ENCODE data around the gene EIF2B1. TPM values are rescaled to one million over a fixed set of nuclear protein-coding genes. Genes with fewer than 3 reads are reported as not detected.

The EIF2B1 gene
- total RNA-seq, 2 donors from 2014 or later, result 42.0 to 45.8 TPM

DNA sequence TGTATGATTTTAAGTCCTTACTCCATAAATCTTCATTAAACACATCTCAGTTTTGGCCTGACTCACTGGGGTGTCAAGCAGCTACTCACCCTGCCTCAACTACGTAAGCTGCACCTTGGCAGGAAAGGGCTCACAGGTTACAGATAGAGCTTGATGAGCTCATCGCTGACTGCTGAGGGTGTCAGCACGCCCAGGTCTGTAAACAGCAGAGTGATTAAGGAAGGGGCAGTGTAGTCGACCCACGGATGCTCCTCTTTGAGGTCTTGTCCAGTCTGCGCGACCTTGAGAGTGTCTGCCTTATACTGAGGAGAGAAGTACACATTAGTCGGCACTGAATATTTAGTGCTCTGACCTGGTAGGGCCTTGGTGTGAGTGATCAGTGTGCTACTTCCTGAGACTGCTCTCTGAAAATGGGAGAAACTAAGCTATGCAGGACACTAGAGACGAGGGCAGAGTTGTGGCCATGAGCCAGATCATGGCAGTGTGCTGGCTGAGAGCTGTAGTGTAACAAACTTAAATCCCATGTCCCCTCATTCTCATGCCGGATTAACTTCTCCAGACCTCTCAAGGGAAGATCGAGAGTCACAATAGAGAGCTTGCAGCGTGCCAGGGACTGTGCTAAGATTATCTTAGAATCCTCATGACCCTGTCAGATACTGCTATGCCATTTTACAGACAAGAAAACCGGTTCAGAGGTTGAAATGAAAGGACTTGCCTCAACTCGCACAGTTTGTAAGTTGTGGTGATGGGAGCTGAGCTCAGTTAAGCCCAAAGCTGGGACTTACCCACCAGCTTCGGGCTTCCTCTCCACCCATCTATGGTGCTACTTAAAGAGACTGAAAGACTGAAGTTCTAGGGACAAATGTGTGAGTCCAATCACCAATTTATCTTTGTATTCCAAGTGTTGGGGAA lies 11.6 kb downstream of the EIF2B1 start:
- H3K4me1 ChIP-seq (ENCODE audit: control insufficient read depth, insufficient read depth, low read length), result no peaks in the 10 kb centered on the region
- no peaks in the 10 kb centered on the region for H3K27me3 Mint-ChIP-seq (ENCODE audit: insufficient read depth)
- H3K9me3 ChIP-seq (ENCODE audit: control insufficient read depth, low read length), result no peaks in the 10 kb centered on the region
- H3K27ac Mint-ChIP-seq, result peak overlapping the region; percentile 81
- no peaks in the 10 kb centered on the region for H3K4me1 Mint-ChIP-seq
- no peaks in the 10 kb centered on the region for H3K9me3 Mint-ChIP-seq
- no peak overlapping the region for H3K4me3 Mint-ChIP-seq
- H3K36me3 Mint-ChIP-seq (ENCODE audit: low read depth), result peaks cover 75% of the 10 kb centered on the region
- no peak overlapping the region for H3K4me3 ChIP-seq (ENCODE audit: low read length)
- no peak overlapping the region for H3K27ac ChIP-seq (ENCODE audit: low read depth, low read length)
- H3K36me3 ChIP-seq (ENCODE audit: control insufficient read depth, insufficient read depth, low read length), result peaks cover 89% of the 10 kb centered on the region
- no peaks in the 10 kb centered on the region for H3K27me3 ChIP-seq (ENCODE audit: control insufficient read depth, insufficient read depth, low read length, poor library complexity, severe bottlenecking)
- TF ChIP-seq, protein P1, sequence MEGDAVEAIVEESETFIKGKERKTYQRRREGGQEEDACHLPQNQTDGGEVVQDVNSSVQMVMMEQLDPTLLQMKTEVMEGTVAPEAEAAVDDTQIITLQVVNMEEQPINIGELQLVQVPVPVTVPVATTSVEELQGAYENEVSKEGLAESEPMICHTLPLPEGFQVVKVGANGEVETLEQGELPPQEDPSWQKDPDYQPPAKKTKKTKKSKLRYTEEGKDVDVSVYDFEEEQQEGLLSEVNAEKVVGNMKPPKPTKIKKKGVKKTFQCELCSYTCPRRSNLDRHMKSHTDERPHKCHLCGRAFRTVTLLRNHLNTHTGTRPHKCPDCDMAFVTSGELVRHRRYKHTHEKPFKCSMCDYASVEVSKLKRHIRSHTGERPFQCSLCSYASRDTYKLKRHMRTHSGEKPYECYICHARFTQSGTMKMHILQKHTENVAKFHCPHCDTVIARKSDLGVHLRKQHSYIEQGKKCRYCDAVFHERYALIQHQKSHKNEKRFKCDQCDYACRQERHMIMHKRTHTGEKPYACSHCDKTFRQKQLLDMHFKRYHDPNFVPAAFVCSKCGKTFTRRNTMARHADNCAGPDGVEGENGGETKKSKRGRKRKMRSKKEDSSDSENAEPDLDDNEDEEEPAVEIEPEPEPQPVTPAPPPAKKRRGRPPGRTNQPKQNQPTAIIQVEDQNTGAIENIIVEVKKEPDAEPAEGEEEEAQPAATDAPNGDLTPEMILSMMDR (conservative IDR thresholded peaks at IDR 0.05), result no peak
- DNase-seq, result no peak
- WGBS, 2 experiments (ENCODE audit: insufficient coverage in 1 of 2, insufficient read length in 1 of 2), result 94 to 97% methylated on average over 14 to 15 of the region's 15 CpGs
- H3K9ac ChIP-seq (ENCODE audit: extremely low read depth, low read length, poor library complexity, severe bottlenecking), result no peak overlapping the region

DNA sequence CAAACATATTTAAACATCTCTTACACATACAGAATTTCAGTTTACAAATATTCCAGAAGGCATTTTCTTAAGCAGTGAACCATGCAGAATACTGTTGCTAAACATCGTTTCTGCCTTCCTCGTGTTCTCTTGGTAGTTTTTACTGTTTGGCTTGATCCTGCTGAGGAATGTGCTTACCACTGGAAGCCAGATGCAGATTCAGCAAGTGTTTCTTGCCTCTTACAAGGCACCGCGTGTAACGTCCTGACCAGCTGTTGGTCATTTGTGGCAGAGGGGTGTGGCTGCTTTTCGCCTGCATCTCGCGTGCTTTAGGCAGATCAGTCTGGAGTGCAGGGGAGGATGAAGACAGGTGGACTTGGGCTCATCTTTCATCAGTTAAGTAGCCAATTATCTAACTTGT lies 12.4 kb downstream of the EIF2B1 start:
- H3K9me3 ChIP-seq (ENCODE audit: control insufficient read depth, low read length), result no peaks in the 10 kb centered on the region
- H3K4me3 ChIP-seq (ENCODE audit: low read length), result no peak overlapping the region
- 97 to 100% methylated on average over 6 to 8 of the region's 8 CpGs for WGBS, 2 experiments (ENCODE audit: insufficient coverage in 1 of 2, insufficient read length in 1 of 2)
- H3K36me3 ChIP-seq (ENCODE audit: control insufficient read depth, insufficient read depth, low read length), result peaks cover 89% of the 10 kb centered on the region
- DNase-seq, result no peak
- TF ChIP-seq, protein P1 (conservative IDR thresholded peaks at IDR 0.05), result no peak
- H3K27me3 ChIP-seq (ENCODE audit: control insufficient read depth, insufficient read depth, low read length, poor library complexity, severe bottlenecking), result no peaks in the 10 kb centered on the region
- H3K27ac Mint-ChIP-seq, result no peak overlapping the region
- no peaks in the 10 kb centered on the region for H3K9me3 Mint-ChIP-seq
- no peaks in the 10 kb centered on the region for H3K4me1 Mint-ChIP-seq
- H3K27ac ChIP-seq (ENCODE audit: low read depth, low read length), result no peak overlapping the region
- no peak overlapping the region for H3K9ac ChIP-seq (ENCODE audit: extremely low read depth, low read length, poor library complexity, severe bottlenecking)
- peaks cover 73% of the 10 kb centered on the region for H3K36me3 Mint-ChIP-seq (ENCODE audit: low read depth)
- no peaks in the 10 kb centered on the region for H3K4me1 ChIP-seq (ENCODE audit: control insufficient read depth, insufficient read depth, low read length)
- H3K4me3 Mint-ChIP-seq, result no peak overlapping the region
- no peaks in the 10 kb centered on the region for H3K27me3 Mint-ChIP-seq (ENCODE audit: insufficient read depth)

DNA sequence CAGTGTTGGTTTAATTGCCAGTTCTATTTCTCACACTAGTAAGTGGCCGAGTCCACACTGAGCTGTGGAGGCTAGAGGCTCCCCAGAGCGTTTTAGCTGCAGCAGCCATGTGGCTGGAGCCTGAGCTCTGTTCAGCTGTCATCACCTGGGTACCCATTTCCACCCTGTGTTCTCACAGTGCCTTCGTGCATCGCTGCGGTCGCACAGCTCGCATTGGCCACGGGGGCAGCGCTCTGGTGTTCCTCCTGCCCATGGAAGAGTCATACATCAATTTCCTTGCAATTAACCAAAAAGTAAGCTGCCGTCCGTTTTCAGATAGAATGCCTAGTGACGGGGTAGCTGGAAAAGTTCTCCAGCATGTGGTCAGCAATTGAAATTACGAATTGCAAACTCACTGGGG lies 15.9 kb downstream of the EIF2B1 start:
- no peaks in the 10 kb centered on the region for H3K9me3 Mint-ChIP-seq
- H3K4me3 Mint-ChIP-seq, result no peak overlapping the region
- Histone ChIP-seq H3K27ac (ENCODE audit: low read depth, low read length) (no peak overlapping the region), H3K9ac (ENCODE audit: extremely low read depth, low read length, poor library complexity, severe bottlenecking) (no peak overlapping the region), H3K27me3 (ENCODE audit: control insufficient read depth, insufficient read depth, low read length, poor library complexity, severe bottlenecking) (no peaks in the 10 kb centered on the region), H3K4me1 (ENCODE audit: control insufficient read depth, insufficient read depth, low read length) (no peaks in the 10 kb centered on the region), H3K36me3 (ENCODE audit: control insufficient read depth, insufficient read depth, low read length) (peaks cover 93% of the 10 kb centered on the region), H3K4me3 (ENCODE audit: low read length) (no peak overlapping the region), H3K9me3 (ENCODE audit: control insufficient read depth, low read length) (no peaks in the 10 kb centered on the region)
- WGBS, 2 experiments (ENCODE audit: insufficient coverage in 1 of 2, insufficient read length in 1 of 2), result 94 to 97% methylated on average over 12 to 13 of the region's 13 CpGs
- DNase-seq, result no peak
- TF ChIP-seq, protein P1 (conservative IDR thresholded peaks at IDR 0.05), result no peak
- no peaks in the 10 kb centered on the region for H3K27me3 Mint-ChIP-seq (ENCODE audit: insufficient read depth)
- peaks cover 87% of the 10 kb centered on the region for H3K36me3 Mint-ChIP-seq (ENCODE audit: low read depth)
- no peak overlapping the region for H3K27ac Mint-ChIP-seq
- no peaks in the 10 kb centered on the region for H3K4me1 Mint-ChIP-seq
